HG03097 (cell line): ENCODE data around the gene PPP1R14C.
"Not testable (repeated sequence)": the region's sequence is repeated elsewhere in the genome, so short reads cannot be mapped to it uniquely, and the experiment has no call there.

Experiments
- ATAC-seq: cut with Tn5 transposase; IDR thresholded peaks from one replicate; pipeline ENCODE4 v1.9.1; 2021; ENCODE audit not compliant: unreplicated experiment, low FRiP score

PPP1R14C gene

DNA sequence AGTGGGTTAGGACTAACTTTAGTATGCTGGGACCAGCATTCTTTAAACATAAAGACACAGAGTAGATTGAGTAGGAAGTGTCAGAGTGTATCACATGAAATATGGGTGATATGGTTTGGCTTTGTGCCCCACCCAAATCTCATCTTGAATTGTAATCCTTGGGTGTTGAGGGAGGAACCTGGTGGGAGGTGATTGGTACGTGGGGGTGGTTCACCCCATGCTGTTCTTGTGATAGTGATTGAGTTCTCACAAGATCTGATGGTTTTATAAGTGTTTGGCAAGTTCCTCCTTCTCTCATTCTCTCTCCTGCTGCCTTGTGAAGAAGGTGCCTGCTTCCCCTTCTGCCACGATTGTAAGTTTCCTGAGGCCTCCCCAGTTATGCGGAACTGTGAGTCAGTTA, 5.1 kb upstream of the PPP1R14C start:
- ATAC-seq: not testable (repeated sequence)

DNA sequence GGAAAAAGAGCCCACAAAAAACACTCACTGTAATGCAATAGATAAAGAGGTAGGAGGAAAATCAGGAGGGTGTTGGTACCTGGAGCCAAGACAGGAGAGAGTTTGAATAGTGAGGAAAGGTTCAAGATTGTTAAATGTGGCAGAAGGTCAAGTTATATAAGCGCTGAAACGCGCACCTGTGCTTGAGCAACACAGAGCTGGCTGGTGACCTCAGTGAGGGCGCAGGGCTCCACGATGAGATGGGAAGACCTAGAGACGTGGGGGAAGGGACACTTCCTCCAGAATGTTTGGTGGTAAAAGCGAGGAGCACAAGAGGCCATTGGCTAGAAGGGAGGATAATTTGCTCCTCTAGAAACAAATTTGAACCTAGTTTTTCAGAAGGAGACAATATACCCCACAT, 4.2 kb upstream of the PPP1R14C start:
- ATAC-seq: no peak

DNA sequence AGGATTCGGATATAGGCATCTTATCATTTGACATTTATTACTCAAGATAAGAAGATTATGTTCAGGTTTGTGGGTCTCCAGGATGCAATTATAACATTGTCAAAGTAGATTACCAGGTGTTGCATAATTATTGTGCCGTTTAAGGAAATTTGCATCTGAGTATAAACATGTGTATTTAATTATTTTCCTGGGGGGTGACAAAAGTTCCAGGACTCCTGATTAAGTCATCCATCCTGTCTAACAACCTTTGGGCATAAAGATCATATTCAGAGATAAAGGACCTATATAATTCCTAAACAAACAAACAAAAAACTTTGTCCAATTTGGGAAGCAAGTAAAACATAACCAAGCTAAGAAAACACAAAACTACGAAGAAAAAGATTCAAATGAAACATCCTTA, 3.3 kb upstream of the PPP1R14C start:
- ATAC-seq: no peak

DNA sequence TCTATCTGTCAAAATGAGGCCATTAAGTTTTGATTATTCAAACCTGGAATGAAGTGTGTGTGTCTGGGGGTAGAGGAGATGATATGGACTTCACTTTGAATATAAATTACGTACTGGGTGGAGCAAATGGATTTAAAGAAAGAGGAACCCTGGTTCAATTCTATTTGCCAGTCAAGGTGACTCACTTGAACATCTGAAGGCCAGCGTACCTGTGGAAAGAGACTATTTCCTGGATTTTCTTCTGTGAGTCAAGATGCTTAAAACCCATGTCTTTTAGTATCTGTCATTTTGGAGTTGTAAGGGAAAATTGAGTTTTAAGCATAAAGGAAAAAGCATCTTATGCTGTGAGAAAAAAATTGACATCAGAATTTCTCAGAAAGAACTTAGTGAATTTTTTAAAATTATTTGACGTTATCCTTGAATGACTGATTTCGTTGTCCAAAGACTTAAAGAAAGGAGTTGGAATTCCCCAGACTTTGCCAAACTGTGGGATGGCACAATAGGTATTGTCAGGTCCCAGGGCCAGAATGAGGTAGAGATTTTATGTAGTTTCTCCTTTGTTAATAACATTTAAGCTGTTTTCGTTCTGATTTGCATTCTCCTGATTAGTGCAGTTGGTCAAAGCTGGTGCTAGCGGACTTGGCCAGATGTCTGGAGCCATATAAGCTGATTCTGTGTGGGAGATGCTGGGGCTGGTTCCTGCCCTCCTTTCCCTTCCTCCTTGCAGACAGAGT, 2.4 kb upstream of the PPP1R14C start:
- ATAC-seq: no peak

DNA sequence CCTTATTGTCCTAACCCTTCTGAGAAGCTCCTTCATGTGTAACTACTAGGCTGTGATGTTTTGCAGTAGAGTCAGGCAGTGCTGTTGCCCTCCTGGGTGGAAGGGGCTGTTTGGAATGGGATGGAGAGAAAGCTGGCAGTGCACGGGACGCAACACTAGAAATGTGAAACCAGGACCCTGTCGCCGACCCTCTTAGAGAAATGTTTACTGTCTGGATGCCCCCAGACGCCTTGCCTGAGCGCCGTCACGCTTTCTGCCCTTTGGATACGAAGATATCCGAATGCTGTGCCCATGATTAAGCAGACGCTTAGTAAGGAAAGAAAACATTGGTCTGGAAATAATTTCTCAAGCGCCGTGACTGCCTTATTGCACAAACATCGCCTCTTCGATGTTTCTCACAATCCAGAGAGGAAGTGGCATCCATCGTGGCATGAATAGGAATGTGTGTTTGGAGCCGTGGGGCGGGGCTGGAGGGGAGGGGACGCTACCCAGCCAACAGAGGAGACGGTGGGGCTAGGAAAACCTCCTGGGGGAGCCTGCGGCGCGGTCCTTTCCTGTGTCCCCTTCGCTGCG, 661 bp upstream of the PPP1R14C start:
- ATAC-seq: no peak

DNA sequence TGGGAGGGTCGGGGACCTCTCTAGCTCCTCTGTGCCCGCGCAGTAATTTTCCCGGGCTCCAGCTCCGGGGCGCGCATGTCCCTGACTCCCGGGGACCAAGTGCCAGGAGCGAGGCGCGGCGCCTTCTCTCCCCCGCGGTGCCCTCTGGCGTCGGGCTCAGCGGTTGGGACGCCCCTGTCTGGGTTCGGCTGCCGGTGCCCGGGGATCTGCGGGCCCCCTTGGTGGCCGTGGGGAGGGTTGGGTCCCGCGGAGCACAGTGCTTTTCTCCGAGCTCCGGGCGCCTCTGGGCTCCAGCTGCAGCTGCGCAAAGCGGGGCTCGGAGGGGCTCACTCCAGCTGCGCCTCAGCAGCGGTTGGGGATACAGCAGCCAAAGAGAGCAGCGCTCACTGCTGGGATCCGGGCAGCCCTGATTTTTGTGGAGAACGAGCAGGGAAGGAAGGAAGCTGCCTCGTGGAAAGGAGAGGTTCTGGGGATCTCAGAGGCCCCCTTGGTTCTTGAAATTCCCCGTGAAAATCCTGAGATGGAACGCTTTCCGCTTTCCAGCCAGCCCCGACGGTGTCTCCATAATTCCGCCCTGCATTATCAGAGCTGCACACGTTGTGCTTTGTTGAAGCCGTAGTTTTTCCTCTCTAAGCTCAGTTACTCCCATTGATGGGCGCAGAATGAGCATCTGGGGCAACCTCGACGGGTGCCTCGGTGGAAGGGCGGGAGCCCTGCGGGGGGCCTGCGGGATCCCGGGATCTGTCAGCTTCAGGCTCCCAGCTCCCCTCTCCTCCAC, 861 bp downstream of the PPP1R14C start:
- no peak for ATAC-seq

DNA sequence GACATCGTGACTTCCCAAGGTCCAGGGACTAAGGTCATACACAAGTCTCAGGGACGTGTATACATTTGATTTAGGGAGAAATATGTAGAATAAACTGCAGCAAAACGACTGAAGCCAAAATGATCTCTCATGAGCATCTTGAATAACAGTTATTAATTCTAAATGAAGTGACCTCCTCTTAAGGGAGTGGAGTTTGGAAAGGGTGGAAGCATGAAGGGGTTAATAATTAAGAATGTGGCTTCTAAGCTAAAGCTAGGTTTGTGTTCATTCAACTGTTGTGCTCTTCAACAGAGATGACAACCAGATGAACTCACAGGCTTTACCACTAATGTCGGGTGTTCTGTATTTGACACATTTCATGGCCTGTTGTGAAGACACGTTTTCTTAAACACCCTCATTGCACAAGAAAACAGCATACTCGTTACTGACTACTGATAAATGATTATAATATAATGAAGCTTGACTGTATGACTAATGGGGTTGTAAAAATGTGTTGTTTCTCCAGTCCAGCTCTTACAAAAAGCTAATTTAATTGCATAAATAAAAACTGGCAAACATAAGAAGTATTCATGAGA, 1.5 kb downstream of the PPP1R14C start:
- ATAC-seq: no peak

DNA sequence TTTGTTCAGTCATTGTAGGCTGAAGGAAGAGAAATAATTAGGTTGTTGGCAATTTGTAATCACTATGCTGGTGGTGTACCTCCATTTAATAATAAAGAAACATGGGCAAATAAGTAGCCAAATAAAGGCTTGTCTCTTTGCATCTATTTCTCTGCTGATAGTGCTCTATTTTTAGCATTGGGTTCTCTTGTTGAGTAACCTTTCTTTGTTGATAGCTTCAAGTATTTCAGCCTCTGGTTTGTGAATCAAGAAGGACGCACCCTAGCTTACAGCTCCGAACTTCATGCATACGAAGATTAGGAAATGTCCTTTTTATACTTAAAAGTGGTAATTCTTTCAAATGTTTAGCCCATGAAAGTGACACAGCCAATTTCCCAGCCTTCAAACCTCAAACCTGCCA, 2.6 kb downstream of the PPP1R14C start:
- no peak for ATAC-seq

DNA sequence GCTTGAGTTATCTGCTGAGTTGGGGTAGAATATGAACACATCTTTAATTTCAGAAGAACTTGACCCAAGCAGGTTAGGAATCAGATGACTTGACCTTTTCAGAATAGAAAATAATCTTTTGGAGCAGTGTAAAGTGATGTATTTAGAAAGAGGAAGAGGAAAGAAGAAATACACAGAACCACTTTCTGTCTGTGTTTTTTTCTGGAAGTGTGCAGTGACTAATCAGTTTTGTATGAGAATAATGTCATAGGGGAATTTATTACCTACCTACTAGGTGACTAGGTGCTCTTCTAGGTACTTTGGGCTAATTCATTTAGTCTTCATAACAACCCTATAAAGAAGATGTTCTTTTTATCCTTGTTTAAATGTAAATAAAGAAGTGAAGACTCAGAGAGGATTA, 3.0 kb downstream of the PPP1R14C start:
- no peak for ATAC-seq

DNA sequence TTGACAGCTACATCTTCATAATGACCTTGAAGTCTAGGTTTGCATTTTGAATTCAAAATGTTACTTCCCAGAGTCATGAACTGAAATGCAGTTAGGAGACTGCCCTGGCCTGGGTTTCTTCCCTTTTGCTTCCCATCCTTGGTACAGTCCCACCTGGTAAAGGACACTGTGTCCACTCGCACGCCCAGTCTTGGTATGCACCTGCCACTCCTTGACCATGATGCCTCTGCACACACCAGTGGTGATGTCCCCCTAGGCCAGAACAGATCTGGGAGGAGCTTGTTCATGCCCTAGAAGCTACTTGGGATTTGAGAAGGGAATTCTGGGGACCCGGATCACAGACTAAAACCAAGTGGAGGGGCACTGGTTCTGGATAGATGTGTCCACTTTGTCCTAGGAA, 3.6 kb downstream of the PPP1R14C start:
- no peak for ATAC-seq

DNA sequence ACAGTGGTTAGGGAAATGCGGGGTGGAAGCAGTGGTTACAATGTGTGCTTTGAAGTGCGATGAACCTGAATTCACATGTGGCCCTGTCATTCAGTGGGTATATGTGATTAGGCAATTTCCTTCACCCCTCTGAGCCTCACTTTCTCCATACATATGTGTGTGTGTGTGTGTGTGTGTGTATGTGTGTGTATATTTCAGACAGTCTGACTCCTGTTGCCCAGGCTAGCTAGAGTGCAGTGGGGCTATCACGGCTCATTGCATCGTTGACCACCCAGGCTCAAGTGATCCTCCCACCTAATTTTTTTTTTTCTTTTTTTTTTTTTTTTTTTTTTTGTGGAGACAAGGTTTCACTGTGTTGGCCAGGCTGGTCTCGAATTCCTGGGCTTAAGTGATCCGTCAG, 6.3 kb downstream of the PPP1R14C start:
- no peak for ATAC-seq

DNA sequence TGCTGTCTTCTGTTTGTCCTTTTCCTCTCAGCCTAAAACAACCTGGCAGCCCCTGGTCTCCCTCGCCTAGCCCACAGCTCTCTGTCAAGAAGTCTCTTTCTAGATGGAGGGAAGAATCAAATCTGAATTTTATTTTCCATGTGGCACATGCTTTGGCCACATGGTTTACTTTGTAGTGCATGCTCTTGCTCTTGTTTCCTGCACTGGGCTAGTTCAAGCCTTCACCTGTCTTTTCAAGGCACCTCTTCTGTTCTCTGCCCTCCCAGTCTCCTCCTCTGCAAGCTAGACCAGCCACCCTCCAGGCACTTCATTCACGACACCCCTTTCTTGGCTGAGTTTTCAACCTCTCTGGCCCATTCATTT, 7.6 kb downstream of the PPP1R14C start:
- no peak for ATAC-seq

DNA sequence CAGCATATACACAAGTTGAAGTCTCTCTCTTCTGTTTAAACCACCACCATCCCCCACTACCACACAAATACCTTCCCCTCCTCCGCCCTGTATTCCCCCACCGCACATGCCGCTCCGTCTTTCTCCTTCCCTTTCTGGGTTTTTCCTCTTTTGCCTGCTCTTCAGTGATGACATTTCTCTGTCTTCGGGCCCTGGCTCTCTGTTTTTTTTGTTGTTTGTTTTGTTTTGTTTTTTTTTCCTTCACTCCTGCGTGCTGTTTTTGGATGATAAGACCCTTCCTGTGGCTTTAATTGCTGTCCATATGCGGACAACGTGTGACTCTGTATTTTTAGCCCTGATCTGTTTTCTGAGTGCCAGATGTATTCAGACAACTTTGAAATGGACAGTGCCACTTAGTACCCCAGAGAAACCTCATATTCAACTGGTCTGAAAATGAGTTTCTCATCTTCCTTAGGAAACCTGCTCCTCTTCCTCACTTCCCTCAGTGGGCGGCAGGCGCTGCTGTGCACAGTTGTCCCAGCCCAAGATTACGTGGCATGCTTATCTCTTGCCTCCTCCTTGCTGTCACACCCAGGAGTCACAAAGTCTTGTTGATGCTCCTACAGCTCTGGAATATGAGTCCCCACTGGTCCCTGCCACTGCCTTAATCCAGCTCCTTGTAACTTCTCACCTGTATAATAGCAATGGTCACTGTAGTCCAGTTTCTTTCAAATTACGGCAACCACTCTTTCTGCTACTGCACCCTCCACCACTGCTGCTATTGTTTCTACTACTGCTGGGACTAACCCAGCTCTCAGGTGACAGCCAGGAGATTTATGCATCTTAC, 8.2 kb downstream of the PPP1R14C start:
- ATAC-seq: no peak

DNA sequence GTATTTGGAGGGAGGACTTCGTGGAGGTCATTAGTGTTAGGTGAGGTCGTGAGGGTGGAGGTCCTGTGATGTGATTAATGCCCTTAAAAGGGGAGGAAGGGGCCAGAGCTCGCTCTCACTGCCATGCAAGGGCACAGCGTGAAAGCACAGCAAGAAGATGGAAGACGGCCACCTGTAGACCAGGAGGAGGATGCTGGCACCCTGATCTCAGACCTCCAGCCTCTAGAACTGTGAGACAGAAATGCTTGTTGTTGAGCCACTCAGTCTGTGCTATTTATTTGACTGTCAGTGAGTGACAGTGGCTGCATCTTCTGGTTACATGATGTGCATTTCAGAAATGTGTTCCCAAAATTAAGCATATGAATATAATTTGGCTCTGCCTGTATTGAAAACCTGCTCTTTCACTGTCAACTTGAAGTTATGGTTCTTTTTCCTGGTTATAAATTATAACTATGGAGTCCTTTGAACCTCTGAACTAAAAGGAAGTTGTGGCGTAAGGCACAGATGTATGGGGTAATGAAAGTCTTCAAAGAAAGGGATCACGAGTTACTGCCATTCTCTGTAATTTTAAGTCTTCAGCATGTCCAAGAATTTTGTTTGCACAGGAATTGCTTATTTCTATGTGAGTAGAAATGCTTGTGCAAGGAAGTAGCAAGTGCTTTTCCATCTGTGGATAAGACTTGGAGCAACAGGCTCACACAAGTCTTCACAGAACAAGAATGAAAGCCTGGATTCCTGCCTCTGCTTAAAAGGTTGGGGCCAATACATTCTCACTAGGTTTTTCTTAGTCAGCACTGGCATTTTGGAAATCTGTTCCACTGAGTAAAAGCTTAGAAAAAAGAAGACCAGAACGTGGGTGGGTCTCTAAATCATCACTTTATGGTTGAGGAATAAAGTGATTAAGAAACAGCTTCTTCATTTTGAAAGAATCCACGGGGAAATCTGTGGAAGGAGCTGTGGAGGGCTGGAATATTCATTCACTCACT, 10.3 kb downstream of the PPP1R14C start:
- no peak for ATAC-seq

DNA sequence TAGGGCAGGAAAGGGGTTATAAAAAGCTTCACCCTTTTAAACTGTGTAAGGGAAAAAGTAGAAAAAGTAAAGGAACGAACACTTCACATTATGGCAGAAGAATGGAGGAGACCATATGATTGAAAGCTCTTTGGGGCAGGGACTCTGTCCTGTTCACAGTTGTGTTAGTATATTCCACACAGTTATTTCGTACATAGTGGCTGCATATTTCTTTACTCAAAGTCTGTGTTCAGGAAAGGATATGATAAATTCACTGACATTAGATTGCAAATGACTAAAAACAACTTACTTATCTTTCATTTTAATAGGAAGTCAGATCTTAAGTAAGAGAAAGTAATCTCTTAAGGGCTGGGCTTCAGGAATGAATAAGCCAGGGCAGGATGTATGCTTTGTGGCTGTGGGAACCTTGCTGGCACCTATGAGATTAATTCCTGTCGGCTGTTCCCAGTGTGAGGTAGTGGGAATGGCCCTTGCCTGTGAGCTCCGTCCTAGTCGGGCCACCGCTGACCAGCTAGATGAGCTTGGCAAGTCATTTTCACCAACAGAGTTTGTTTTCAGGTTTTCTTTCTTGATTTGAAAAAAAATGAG, 11.2 kb downstream of the PPP1R14C start:
- no peak for ATAC-seq

DNA sequence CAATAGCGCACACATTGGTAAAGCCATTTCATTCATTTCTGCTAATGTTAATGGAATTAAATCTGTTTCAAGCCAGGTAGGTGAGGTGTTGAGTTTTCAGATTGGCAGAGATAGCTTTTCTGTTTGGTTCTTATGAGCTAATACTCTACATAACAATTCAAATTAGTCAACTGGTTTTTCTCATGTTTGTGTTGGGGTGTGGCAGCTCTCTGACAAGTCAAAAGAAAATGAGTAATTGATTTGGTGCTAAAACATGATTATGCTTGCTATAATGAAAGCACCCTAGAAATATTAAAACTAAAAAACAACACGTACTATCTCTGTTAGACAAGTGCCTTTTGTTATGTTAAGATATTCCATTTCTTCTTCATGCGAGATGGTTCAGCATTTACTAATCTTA, 13.6 kb downstream of the PPP1R14C start:
- no peak for ATAC-seq

DNA sequence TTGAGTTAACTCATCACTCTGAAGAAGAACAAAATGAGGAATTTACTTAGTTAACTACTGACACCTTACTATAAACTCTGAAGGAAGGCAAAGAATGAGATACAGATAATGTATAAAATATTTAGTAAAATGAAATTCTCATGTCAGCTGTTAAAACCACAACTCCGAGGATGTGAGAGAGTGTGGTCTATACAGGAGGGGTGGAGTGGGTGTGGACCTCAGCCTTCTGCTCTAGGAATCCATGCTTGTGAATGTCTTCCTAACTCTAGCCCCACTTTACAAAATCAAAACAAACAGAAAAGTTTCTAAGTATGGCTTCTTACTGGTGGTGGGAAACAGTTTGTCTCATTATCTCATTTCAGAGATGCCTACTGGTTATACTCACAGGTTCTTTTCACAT, 14.2 kb downstream of the PPP1R14C start:
- ATAC-seq: no peak

DNA sequence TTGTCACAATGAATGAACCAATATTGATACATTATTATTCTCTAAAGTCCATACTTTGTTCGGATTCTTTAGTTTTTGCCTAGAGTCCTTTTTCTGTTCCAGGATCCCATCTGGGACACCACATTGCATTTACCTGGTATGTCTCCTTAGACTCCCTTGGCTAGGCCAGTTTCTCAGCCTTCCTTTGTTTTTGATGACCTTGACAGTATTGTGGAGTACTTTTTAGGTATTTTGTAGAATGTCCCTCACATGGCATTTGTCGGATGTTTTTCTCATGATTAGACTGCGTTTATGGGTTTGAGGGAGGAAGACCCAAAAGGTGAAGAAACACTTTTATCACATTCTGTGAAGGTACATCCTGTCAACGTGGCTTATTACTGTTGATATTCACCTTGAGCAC, 16.9 kb downstream of the PPP1R14C start:
- ATAC-seq: no peak

DNA sequence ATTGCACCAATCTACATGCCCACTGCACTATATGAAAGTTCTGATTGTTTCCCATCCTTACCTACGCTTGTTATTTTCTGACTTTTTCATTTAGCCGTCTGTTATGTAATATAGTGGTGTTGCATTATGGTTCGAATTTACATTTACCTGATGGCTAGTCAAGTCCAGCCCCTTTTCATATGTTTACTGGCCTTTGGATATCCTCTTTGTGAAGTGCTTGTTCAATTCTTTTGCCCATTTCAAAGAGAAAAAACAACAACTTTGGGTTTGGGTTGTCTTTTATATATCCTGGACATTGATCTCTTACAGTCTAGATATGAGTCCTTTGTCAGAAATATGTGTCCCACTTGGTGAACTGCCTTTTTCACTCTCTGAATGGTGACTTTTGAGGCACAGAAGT, 21.1 kb downstream of the PPP1R14C start:
- ATAC-seq: no peak
